ENCODE measurements around the gene HERC6.

HERC6 gene

GRCh38 chr4:88478247-88478646 lies 99.6 kb downstream of the HERC6 start:
- Histone ChIP-seq H3K4me3 (ENCODE audit: low read depth in 1 of 2, low read length in 2 of 2) (no peak overlapping the region), H3K9ac (ENCODE audit: low read length) (no peak overlapping the region), H3K27me3 (ENCODE audit: control insufficient read depth in 1 of 2, insufficient read depth in 2 of 2, low read length in 2 of 2) (no peaks in the 10 kb centered on the region), H3K4me1 (ENCODE audit: insufficient read depth, low read length) (no peaks in the 10 kb centered on the region), H3K9me3 (ENCODE audit: low read length) (no peaks in the 10 kb centered on the region), H3K27ac (ENCODE audit: low read depth, low read length) (no peak overlapping the region), H3K36me3 (ENCODE audit: insufficient read depth, low read length) (no peaks in the 10 kb centered on the region)

- Histone ChIP-seq H3K4me3 (ENCODE audit: low read depth in 1 of 2, low read length in 2 of 2) (no peak overlapping the region), H3K27me3 (ENCODE audit: control insufficient read depth in 1 of 2, insufficient read depth in 2 of 2, low read length in 2 of 2) (no peaks in the 10 kb centered on the region), H3K9ac (ENCODE audit: low read length) (no peak overlapping the region), H3K36me3 (ENCODE audit: insufficient read depth, low read length) (no peaks in the 10 kb centered on the region), H3K27ac (ENCODE audit: low read depth, low read length) (no peak overlapping the region), H3K9me3 (ENCODE audit: low read length) (no peaks in the 10 kb centered on the region), H3K4me1 (ENCODE audit: insufficient read depth, low read length) (no peaks in the 10 kb centered on the region)
These were observed 102.9 kb downstream of the HERC6 start for GRCh38 chr4:88481537-88481936.

- no peak overlapping the region for H3K27ac ChIP-seq (ENCODE audit: low read depth, low read length)
- H3K4me3 ChIP-seq (ENCODE audit: low read depth in 1 of 2, low read length in 2 of 2): no peak overlapping the region
- H3K27me3 ChIP-seq (ENCODE audit: control insufficient read depth in 1 of 2, insufficient read depth in 2 of 2, low read length in 2 of 2): no peaks in the 10 kb centered on the region
- H3K9ac ChIP-seq (ENCODE audit: low read length): no peak overlapping the region
- H3K36me3 ChIP-seq (ENCODE audit: insufficient read depth, low read length): peaks cover 13% of the 10 kb centered on the region
- H3K9me3 ChIP-seq (ENCODE audit: low read length): no peaks in the 10 kb centered on the region
- no peaks in the 10 kb centered on the region for H3K4me1 ChIP-seq (ENCODE audit: insufficient read depth, low read length)
These were observed 110.6 kb downstream of the HERC6 start for GRCh38 chr4:88489100-88489761.

Data from muscle layer of colon (tissue), 2 donors.